LHCN-M2 (cell line): ENCODE measurements around the gene SLC66A2. TPM values are rescaled to one million over a fixed set of nuclear protein-coding genes. Genes with fewer than 3 reads are reported as not detected.

Experiments
- DNase-seq: peaks from one replicate; pipeline ENCODE4 v3.0.0-alpha.2; 2012; ENCODE audit warnings: low read depth
- total RNA-seq: library from RNA; depleted of rRNA; stranded (reverse); fragments of >200 nt; gene quantifications from 2 replicates; pipeline ENCODE4 v1.2.3, GENCODE V29; 2014

SLC66A2 gene
- total RNA-seq, 1 experiment from 2014 or later: 45.2 TPM

DNA sequence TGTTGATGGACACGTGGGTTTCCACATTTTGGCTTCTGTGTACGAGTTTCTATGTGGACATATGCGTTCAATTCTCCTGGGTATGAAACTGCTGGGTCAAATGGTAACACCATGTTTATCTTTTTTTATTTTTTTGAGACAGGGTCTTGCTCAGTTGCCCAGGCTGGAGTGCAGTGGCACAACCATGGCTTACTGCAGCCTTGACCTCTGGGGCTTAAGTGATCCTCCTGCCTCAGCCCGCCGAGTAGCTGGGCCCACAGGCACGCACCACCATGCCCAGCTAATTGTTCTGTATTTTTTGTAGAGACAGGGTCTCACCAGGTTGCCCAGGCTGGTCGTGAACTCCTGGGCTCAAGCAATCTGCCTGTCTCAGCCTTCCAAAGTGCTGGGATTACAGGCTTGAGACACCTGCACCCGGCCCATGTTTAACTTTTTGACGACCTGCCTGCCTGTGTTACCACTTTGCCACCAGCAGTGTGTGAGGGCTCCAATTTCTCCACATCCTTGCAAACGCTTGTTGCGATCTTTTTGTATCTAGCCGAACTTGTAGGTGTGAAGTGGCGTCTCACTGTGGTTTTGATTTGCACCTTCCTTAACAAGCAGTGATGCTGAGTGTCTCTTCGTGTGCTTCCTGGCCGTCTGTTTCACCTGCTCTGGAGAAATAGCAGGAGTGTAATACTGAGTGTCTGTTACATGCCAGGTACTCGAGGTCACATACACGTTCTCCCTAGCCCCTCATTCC is 19.9 kb upstream of the SLC66A2 start:
- no peak for DNase-seq

DNA sequence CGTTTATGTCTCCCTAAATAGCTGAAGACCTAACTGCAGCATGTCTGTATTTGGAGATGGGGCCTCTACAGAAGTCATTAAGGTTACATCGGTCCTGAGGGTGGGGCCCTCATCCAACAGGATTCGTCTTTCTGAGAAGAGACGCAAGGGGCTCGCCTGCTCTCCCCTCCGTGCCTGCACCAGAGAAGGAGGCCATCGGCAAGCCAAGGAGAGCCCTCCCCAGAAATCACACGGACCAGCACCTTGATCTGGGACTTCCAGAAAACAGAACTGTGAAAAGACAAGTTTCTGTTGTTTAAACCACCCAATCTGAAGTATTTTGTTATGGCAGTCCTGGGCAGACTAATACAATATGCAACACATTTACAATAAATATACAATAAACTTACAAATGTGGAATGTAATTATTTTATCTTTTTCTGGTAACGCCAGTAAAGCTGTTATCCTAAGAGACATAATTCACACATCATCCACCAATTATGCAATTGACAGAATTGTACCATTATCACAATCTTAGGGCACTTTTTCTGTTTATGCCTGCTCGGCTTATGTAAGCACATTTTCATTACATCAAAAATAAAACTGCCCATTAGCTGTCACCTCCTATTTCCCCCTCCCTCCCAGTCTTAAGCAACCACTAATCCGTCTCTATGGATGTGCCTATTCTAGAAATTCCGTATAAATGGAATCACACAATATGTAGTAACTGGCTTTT is 19.1 kb upstream of the SLC66A2 start:
- no peak for DNase-seq

GRCh38 chr18:79965119-79965902 is 13.9 kb upstream of the SLC66A2 start:
- DNase-seq: no peak

DNA sequence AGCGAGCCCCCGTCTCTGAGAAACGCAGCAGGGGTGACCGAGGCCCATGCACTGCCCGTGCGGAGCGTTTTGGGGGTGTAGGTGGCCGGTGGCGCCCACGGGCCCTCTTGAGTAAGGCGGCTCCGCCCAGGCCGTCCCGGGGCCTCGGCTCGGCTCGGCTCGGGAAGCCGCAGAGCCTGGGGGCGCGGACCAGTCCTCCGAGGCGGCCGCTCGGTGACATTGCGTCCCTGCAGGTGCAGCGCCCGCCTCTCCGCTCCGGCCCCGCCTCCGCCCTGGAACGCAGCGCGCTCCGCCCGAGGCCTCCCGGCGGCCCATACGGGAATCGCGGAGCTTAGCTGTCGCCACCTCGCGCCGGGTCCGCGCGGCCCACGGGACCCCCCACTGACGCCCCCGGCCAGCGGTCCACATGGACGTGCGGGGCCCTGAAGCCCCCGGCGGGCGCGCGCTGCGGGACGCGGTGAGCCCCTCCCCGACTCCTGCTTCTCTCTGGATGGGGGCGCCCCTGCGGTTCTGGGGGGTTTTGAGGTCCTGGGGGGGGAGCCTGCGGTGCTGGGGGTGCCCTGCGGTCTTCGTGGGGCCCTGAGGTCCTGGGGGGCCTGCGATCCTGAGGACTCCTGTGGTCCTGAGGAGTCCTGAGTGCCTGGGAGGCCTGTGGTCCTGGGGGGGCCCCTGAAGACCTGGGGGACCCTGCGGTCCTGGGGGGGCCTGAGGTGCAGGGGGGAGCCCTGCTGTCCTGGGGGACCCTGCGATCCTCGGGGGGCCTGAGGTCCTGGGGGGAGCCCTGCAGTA is 13.1 kb upstream of the SLC66A2 start, which contains the start of gene HSBP1L1:
TSS of gene HSBP1L1 (plus strand) at position 314 of the 789 bp plus-strand sequence. CDS start at position 407, 93 bp downstream.
- DNase-seq: no peak

DNA sequence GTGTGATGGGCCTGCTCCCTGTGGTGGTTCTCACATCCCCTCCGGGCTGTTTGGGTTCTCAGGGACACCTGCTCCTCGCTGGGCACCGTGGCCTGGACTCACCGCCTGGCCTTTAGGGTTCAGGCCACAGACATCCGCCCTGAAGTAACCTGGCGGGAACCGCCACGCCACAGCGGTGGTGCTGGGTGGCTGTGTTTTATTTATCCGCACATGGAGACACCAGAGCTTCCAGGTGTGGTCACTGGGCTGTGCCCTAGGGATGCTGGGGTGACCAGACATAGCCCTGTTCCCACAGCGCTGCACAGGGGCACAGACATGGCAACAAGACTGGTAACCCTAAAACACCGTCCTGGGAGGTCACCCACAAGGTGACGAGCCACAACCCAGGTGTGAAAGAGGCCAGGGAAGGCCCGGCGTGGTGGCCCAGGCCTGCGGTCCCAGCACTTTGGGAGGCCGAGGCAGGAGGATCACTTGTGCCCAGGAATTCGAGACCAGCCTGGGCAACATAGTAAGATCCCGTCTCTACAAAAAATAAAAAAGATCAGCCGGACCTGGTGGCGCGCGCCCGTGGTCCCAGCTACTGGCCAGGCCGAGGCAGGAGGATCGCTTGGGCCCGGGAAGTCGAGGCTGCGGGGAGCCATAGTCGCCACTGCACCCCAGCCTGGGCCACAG is 12.3 kb upstream of the SLC66A2 start:
- DNase-seq: no peak

GRCh38 chr18:79962835-79963657 is 11.6 kb upstream of the SLC66A2 start:
- DNase-seq: no peak

DNA sequence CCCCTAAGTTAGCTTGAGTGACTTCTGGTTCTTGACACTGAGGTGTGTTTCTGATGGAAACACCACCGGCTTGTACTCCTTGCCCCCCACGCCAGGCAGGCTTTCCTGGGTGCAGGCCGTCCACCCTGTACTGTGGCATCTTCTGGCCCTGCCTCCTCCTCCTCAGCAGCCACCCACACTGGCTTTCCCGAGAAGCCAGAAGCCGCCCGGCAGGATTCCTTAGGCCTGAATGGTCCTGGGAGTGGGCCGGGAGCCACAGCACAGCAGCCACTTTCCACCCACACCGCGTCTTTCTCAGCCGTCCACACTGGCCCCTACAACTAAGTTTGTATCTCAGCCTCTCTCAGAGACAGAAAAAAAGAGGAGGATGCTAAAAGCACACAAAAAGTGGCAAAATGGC is 10.9 kb upstream of the SLC66A2 start:
- no peak for DNase-seq

GRCh38 chr18:79961527-79962291 is 10.3 kb upstream of the SLC66A2 start:
- DNase-seq: peak; percentile 25

- DNase-seq: no peak
Measured at GRCh38 chr18:79960921-79961526, 9.6 kb upstream of the SLC66A2 start.

DNA sequence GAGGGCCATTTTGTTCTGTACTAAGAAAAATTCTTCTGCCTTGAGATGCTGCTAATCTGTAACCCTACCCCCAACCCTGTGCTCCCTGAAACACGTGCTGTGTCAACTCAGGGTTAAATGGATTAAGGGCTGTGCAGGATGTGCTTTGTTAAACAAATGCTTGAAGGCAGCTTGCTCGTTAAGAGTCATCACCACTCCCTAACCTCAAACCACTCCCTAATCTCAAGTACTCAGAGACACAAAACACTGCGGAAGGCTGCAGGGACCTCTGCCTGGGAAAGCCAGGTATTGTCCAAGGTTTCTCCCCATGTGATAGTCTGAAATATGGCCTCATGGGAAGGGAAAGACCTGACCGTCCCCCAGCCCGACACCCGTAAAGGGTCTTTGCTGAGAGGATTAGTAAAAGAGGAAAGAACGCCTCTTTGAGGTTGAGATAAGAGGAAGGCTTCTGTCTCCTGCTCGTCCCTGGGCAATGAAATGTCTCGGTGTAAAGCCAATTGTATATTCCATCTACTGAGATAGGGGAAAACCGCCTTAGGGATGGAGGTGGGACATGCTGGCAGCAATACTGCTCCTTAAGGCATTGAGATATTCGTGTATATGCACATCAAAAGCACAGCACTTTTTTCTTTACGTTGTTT is 8.8 kb upstream of the SLC66A2 start:
- peak; percentile 76 for DNase-seq

DNA sequence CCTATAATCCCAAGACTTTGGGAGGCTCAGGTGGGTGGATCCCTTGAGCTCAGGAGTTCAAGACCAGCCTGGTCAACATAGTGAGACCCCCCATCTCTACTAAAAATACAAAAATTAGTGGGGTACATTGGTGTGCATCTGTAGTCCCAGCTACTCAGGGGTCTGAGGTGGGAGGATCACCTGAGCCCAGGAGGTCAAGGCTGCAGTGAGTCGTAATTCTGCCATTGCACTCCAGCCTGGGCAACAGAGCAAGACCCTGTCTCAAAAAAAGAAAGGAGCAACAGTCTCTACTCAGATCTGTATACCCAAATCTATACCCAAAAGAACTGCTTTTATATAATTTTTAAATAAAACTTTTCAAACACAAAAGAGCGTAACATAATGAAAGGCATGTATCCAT is 7.5 kb upstream of the SLC66A2 start:
- no peak for DNase-seq

DNA sequence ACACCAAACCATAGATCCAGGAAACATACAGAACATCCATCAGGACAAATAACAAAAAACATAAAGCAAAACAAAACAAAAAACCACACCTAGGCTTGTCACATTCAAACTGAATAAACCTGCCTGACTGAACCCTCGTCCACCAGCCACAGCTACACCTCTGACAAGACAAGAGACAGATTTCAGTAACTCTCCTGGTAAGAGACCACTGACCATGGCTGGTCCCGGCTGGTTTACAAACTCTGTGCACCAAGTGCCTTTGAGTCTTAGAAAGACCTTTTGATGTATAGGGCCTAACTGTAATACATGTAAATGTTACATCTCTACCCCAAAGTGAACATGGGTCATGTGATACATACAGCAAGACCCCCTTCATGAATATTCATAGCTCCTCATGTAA is 4.8 kb upstream of the SLC66A2 start:
- no peak for DNase-seq

- no peak for DNase-seq
Measured at GRCh38 chr18:79955302-79956075, 4.0 kb upstream of the SLC66A2 start.

DNA sequence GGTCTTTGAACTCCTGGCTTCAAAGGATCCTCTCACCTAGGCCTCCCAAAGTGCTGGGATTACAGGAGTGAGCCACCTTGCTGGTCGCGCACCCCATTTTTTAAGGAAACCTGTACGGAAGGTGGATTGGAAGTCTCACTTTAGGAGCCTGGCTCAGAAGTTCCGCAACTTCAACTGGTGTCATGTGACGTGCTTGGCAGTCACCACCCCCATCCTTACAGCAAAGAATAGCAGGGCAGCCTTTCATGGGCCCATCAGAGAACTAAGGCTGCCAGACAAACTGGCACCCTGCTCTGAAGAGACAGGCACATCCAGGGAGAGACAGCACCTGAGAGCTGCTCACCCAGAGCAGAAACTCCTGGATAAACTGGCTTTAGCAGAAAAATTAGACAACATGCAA is 3.3 kb upstream of the SLC66A2 start:
- no peak for DNase-seq

GRCh38 chr18:79953971-79954651 is 2.7 kb upstream of the SLC66A2 start:
- no peak for DNase-seq

- no peak for DNase-seq
Measured at GRCh38 chr18:79952996-79953559, 1.6 kb upstream of the SLC66A2 start.
